ENCODE results near the gene FGF22.

The FGF22 gene

GRCh38 chr19:662207-662961 is 22.7 kb downstream of the FGF22 start:
- TF ChIP-seq FOXP2 (optimal IDR thresholded peaks at IDR 0.05; ENCODE audit: borderline replicate concordance, extremely low read depth, extremely low read length, insufficient read depth) (peak; percentile 61), TAF1 (IDR thresholded peaks at IDR 0.05; ENCODE audit: borderline replicate concordance, insufficient read depth, low read length) (no peak), REST (IDR thresholded peaks at IDR 0.05; ENCODE audit: insufficient read depth in 1 of 2, low read depth in 2 of 2, low read length in 2 of 2) (no peak), POLR2AphosphoS5 (IDR thresholded peaks at IDR 0.05; ENCODE audit: low read depth, low read length) (no peak; the same call in 1 of the 2 replicates)

GRCh38 chr19:662962-663681 is 23.4 kb downstream of the FGF22 start, which contains the start of gene RNF126:
Gene RNF126 (minus strand): TSS chr19:663214. CDS start chr19:663121, 93 bp downstream.
- peak; percentile 73 for TF ChIP-seq FOXP2 (optimal IDR thresholded peaks at IDR 0.05; ENCODE audit: borderline replicate concordance, extremely low read depth, extremely low read length, insufficient read depth)
- TF ChIP-seq TAF1 (IDR thresholded peaks at IDR 0.05; ENCODE audit: borderline replicate concordance, insufficient read depth, low read length) = 0 out of 2 replicates have a peak, but pooled peaks have one; percentile 57
- TF ChIP-seq REST (IDR thresholded peaks at IDR 0.05; ENCODE audit: insufficient read depth in 1 of 2, low read depth in 2 of 2, low read length in 2 of 2) = no peak
- 0 out of 2 replicates have a peak, but pooled peaks have one; percentile 30 for TF ChIP-seq POLR2AphosphoS5 (IDR thresholded peaks at IDR 0.05; ENCODE audit: low read depth, low read length)
- TF ChIP-seq SIN3A (IDR thresholded peaks at IDR 0.05; ENCODE audit: borderline replicate concordance, insufficient read depth, low read length) = no peak

GRCh38 chr19:663682-664117 is 24.0 kb downstream of the FGF22 start:
- no peak for TF ChIP-seq REST (IDR thresholded peaks at IDR 0.05; ENCODE audit: insufficient read depth in 1 of 2, low read depth in 2 of 2, low read length in 2 of 2)
- TF ChIP-seq FOXP2 (optimal IDR thresholded peaks at IDR 0.05; ENCODE audit: borderline replicate concordance, extremely low read depth, extremely low read length, insufficient read depth) = no peak
- no peak for TF ChIP-seq TAF1 (IDR thresholded peaks at IDR 0.05; ENCODE audit: borderline replicate concordance, insufficient read depth, low read length)
- no peak for TF ChIP-seq POLR2AphosphoS5 (IDR thresholded peaks at IDR 0.05; ENCODE audit: low read depth, low read length)
- no peak for TF ChIP-seq SIN3A (IDR thresholded peaks at IDR 0.05; ENCODE audit: borderline replicate concordance, insufficient read depth, low read length)

GRCh38 chr19:664913-665443 is 25.3 kb downstream of the FGF22 start:
- TF ChIP-seq FOXP2 (optimal IDR thresholded peaks at IDR 0.05; ENCODE audit: borderline replicate concordance, extremely low read depth, extremely low read length, insufficient read depth) (peak; percentile 39), TAF1 (IDR thresholded peaks at IDR 0.05; ENCODE audit: borderline replicate concordance, insufficient read depth, low read length) (no peak)

- no peak for TF ChIP-seq FOXP2 (optimal IDR thresholded peaks at IDR 0.05; ENCODE audit: borderline replicate concordance, extremely low read depth, extremely low read length, insufficient read depth)
- TF ChIP-seq SIN3A (IDR thresholded peaks at IDR 0.05; ENCODE audit: borderline replicate concordance, insufficient read depth, low read length) = no peak
- no peak for TF ChIP-seq POLR2AphosphoS5 (IDR thresholded peaks at IDR 0.05; ENCODE audit: low read depth, low read length)
- TF ChIP-seq REST (IDR thresholded peaks at IDR 0.05; ENCODE audit: insufficient read depth in 1 of 2, low read depth in 2 of 2, low read length in 2 of 2) = no peak
- TF ChIP-seq TAF1 (IDR thresholded peaks at IDR 0.05; ENCODE audit: borderline replicate concordance, insufficient read depth, low read length) = no peak
Measured at GRCh38 chr19:670609-671075, 31.0 kb downstream of the FGF22 start.
